GM12872 (cell line): ENCODE data around the gene SFXN5.

Experiments used
- TF ChIP-seq, protein P1 (sequence below): IDR thresholded peaks from 3 replicates; pipeline ENCODE4 v1.5.1; 2011; ENCODE audit warnings: low read depth, mild to moderate bottlenecking, low read length, moderate library complexity; ENCODE audit not compliant: insufficient read depth

SFXN5 gene

DNA sequence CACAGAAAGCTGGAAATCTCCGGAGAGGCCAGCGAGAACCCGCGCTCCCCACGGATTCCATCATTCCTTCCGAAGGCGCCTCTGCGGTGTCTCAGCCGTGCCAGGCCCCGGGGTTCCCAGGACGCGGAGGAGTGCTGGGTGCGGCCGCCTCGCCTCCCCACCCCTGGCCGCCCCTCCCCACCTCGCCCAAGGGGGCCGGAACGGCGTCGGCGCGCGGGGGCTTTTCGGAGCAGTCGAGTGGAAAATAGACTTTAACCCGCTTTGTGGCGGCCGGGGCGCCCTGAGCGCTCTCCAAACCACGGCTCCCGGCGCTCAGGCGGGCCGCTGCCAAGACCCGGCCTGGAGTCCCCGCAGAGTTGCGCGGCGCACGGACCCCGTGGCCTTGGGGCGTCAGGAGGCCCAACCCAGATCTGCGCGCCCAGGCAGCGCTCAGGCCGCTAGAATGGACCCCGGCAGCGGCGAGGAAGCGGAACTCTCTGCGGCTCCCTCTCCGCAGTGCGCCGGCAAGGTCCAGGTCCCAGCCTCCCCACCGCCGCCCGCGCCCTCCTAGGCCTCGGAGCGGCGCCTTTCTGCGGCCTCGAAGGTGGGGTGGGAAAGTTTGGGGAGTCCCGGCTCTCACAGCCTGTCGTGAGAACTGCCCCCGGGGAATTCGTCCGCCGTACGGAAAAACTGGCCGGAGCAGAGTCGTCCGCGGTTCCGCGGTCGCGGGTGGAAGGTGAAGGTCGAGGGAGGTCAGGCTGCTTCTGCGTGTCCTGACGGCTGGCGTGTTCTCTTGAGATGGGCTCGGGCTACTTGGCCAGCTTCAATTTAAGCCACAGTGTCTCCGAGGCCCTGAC, 155.4 kb downstream of the SFXN5 start:
- TF ChIP-seq, protein P1, sequence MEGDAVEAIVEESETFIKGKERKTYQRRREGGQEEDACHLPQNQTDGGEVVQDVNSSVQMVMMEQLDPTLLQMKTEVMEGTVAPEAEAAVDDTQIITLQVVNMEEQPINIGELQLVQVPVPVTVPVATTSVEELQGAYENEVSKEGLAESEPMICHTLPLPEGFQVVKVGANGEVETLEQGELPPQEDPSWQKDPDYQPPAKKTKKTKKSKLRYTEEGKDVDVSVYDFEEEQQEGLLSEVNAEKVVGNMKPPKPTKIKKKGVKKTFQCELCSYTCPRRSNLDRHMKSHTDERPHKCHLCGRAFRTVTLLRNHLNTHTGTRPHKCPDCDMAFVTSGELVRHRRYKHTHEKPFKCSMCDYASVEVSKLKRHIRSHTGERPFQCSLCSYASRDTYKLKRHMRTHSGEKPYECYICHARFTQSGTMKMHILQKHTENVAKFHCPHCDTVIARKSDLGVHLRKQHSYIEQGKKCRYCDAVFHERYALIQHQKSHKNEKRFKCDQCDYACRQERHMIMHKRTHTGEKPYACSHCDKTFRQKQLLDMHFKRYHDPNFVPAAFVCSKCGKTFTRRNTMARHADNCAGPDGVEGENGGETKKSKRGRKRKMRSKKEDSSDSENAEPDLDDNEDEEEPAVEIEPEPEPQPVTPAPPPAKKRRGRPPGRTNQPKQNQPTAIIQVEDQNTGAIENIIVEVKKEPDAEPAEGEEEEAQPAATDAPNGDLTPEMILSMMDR = no peak

DNA sequence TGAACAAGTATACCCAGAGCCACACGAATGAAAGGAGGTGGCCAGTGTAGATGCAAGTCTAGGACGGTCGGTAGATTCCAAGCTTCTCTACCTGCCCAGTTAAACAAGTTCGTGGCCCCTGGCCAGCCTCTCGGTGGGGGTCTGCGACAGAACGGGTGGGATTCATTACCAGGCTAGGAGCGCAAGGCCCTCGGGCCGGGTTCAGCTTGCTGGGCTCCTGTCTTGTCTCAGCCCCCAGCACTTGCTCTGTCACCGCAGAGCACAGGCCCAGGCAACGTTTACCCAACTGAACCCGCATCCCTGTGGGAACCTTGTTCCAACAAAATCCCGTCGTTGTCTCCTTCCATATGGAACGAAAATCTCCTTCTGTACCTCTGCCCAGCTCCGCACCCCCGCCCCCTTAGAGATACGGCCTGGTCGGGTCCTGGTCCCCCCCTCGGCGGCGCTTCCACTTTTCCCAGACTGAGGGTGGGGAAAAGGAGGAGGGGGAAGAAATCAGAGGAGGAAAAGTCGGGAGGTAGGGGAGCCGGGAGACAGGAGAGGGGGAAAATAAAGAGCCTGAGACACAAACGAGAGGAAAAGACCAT, 156.1 kb downstream of the SFXN5 start:
- TF ChIP-seq, protein P1 = no peak

DNA sequence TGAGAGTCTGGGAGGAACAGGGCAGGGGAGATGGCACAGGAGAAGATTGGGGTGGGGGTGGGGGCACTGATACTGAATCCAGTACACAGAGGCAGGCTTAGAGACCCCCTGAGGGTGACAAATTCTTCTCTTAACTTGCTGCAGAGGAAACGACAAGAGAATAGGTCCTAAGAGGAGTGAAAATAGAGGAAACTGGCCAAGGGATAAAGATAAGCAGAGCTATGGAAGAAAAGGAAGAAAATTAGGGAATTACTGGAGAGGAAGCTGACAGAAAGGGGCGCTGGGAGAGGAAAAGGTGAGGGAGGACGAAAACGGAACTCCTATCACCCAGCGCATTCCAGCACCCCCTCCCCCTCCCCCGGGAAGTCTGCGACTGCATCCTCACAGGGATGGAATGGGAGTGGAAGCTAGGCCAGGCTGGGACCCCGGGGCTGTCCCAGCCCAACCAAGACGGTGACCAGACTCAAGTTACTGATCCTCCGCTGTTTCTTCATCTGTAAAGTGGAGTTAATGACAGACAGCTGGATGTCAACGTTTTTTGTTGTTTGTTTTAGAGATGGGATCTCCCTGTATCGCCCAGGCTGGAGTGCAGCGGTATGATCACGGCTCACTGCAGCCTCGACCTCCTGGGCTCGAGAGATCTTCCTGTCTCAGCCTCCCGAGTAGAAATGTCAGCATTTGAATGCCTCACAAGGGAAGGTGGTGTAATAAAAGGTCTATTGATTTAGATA, 156.8 kb downstream of the SFXN5 start:
- TF ChIP-seq, protein P1 = no peak

DNA sequence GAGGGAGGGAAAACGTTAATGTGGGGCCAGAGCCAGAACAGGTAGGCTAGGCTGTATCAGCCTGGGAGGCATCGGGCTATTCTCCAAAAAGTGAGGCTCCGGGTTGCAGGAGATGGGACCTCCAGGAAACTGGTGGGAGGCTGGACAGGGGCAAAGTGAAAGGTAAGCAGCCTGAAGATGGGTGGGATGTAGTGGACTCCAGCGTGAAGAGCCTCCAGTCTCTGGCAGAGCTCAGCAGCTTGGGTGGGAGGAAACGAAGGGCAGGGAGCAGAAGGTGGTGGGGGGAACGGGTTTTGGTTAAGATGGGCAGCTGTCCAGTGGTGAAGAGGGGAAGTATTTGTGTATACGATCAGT, 157.3 kb downstream of the SFXN5 start:
- TF ChIP-seq, protein P1 = no peak

DNA sequence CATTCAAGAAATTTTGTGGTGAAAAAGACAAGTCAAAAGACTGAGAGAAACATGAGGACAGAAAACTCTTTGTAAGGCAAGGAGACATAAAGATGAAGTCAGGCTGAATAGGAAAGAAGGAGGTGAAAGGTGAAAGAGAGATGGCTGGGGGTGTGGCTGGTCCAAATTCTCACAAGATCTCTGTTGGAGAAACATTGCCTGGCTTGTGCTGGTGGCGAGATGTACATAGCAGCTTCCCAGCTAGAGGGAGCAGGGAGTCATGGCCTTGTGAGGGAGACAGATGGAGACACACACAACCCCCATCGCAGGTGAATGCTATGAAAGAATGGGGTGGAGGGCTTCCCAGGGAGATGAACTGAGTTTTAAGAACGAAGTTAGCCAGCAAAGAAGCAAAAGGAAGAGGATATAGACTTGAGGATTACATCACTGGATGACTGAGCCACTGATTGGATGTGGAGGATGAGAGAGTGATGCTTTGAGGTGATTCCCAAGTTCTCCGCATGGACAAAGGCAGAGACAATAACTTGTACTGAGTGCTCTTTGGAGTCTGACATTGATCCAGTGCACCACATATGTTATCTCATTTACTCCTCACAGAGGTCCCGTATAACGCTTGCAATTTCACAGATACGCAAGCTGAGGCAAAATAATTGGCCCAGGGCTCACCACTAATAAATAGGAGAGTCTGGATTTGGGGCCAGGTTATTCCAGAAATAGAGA, 157.9 kb downstream of the SFXN5 start:
- TF ChIP-seq, protein P1 = no peak

DNA sequence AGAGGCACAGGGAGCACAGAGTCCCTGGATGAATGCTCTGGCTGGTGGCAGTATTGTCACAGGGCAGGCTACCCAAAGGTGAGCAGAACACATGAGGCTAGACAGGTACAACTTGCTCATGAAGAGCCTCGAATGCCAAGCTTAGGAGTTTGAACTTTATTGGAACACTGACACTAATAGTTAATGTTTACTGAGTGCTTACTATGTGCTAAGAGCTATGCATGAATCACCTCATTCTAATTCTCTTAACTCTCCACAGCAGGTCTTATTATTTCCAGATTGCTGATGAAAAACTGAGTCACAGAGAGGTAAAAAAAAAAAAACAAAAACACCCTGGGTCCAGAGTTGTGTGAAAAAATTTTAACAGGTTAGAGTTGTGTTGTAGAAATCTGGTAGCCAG, 160.3 kb downstream of the SFXN5 start:
- TF ChIP-seq, protein P1 = no peak

DNA sequence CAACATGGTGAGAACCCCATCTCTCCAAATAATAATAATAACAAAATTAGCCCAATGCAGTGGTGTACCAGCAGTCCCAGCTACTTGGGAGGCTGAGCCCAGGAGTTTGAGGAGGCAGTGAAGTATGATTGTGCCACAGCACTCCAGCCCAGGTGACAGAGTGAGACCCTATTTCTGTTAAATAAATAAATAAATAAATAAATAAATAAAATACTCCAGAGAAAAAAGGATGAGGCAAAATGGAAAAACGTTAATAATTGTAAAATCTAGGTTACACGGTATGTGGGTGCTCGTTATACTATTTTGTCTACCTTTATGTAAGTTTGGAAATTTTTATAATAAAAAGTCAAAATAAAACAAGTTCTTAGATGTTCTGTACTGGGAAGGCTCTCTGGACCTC, 162.8 kb downstream of the SFXN5 start:
- TF ChIP-seq, protein P1 = no peak
